H1 (cell line): Measurements from ENCODE around the gene CSNK1G3. TPM values are rescaled to one million over a fixed set of nuclear protein-coding genes. Genes with fewer than 3 reads are reported as not detected.

ENCODE experiments used
- ASH2L ChIP-seq: fragments of 200-600, 300-600 bp; sonication (generic); IDR thresholded peaks from one replicate; pipeline ENCODE4 v1.7.1; 2017; ENCODE audit warnings: low read length
- CHD7 ChIP-seq: fragments of 300-600 bp; sonication (generic); IDR thresholded peaks from 2 replicates; pipeline ENCODE4 v1.7.1; 2012; ENCODE audit warnings: low read length, moderate library complexity, mild to moderate bottlenecking, inconsistent platforms; ENCODE audit not compliant: insufficient replicate concordance
- CREB1 ChIP-seq: IDR thresholded peaks from 2 replicates; pipeline ENCODE4 v1.6.1; 2012; ENCODE audit warnings: inconsistent platforms
- E2F6 ChIP-seq: IDR thresholded peaks from 2 replicates; pipeline ENCODE4 v1.6.1; 2012; ENCODE audit warnings: inconsistent platforms
- EGR1 ChIP-seq: IDR thresholded peaks from 2 replicates; pipeline ENCODE4 v1.6.1; 2011; ENCODE audit warnings: low read depth, low read length, borderline replicate concordance
- GTF2F1 ChIP-seq: IDR thresholded peaks from 2 replicates; pipeline ENCODE4 v1.6.1; 2012; ENCODE audit warnings: low read depth, low read length, improper control_type of control experiment, borderline replicate concordance
- NRF1 ChIP-seq: IDR thresholded peaks from 2 replicates; pipeline ENCODE4 v1.6.1; 2011; ENCODE audit warnings: mild to moderate bottlenecking, low read depth, low read length, improper control_type of control experiment
- polyA plus RNA-seq, 7 experiments: library from polyadenylated mRNA; depleted of rRNA in 3 of 7; stranded (reverse) in 5 of 7; unstranded in 2 of 7; fragments of >200 nt in 5 of 7; fragments of 200-250 nt in 2 of 7; gene quantifications; 1 replicate in 5 of 7; 2 replicates in 1 of 7; 4 replicates in 1 of 7; pipeline versions ENCODE4 v1.2.1 to v1.2.3, GENCODE V29; 2011 to 2013; ENCODE audit warnings: missing spikeins in 2 of 7, mixed read lengths in 2 of 7
- total RNA-seq: library from RNA; stranded (reverse); fragmentation: NEBNext Ultra II Directional; extraction: Animal tissue kit (Norgen Biotek cat#: 25700); gene quantifications from 2 replicates; pipeline ENCODE4 v1.2.1, GENCODE V29; 2021

Gene CSNK1G3
- total and polyA plus RNA-seq, 2 of the 8 experiments (the other 6 are each of a cell fraction or from before 2014, with no cell fraction given), result 10.6 to 58.9 TPM

GRCh38 chr5:123599171-123599570 is 87.2 kb downstream of the CSNK1G3 start (continued):
- no peak for TF ChIP-seq NRF1
- TF ChIP-seq CREB1, result no peak
- no peak for TF ChIP-seq ASH2L
- no peak for TF ChIP-seq CHD7
- no peak for TF ChIP-seq GTF2F1
- no peak for TF ChIP-seq E2F6
- TF ChIP-seq EGR1, result no peak
- TF ChIP-seq, all 59 proteins: peak for 0
